Right lung (tissue), 5 donors: ENCODE measurements around the gene SGF29. TPM values are rescaled to one million over a fixed set of nuclear protein-coding genes. Genes with fewer than 3 reads are reported as not detected.
"Not testable (repeated sequence)": the region's sequence is repeated elsewhere in the genome, so short reads cannot be mapped to it uniquely, and the experiment has no call there.

Source experiments
- DNase-seq, 2 donors: peaks; one replicate each; pipeline ENCODE4 v3.0.0-alpha.2; 2013
- polyA plus RNA-seq, 5 donors: library from polyadenylated mRNA; unstranded; fragments of 120-200 nt; gene quantifications; one replicate each; pipeline versions ENCODE4 v1.2.1 to v1.2.3, GENCODE V29; 2013; ENCODE audit warnings: inconsistent platforms in 1 of 5, low replicate concordance in 1 of 5; ENCODE audit not compliant: insufficient read length in 5 of 5, insufficient read depth in 1 of 5

Gene SGF29
- polyA plus RNA-seq, 5 donors: 14.4 to 30.5 (median 20.3) TPM

DNA sequence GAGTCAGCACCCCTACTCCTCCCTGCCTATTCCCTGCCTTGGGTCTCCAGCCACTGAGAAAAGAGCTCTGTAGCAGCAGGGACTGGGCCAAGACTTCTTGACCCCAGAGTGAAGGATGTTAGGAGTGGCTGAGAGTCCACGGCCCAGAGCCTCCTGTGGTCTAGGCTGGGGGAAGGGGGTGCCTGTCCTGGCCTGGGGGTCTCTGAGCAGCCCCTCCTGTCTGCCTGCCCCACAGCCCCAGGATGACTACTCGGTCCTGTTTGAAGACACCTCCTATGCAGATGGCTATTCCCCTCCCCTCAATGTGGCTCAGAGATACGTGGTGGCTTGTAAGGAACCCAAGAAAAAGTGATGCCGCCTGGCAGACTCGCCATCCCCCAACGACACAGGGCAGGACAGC is 37.6 kb downstream of the SGF29 start:
- DNase-seq: no peak

DNA sequence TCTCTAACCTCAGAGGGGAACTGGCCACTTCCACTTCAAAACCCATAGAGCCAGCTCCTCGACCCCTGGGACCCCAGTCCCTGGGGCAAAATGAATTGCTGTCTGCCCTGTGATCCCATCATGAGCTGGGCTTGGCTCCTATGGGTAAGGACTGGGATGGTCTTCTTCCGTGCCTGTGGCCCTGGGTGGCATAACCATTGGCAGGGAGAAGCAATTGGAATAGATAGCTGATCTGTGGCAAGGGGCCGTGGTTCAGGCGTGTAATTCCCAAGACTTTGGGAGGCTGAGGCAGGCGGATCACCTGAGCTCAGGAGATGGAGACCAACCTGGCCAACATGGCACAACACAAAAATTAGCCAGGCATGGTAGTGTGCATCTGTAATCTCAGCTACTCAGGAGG is 38.8 kb downstream of the SGF29 start:
- no peak for DNase-seq

DNA sequence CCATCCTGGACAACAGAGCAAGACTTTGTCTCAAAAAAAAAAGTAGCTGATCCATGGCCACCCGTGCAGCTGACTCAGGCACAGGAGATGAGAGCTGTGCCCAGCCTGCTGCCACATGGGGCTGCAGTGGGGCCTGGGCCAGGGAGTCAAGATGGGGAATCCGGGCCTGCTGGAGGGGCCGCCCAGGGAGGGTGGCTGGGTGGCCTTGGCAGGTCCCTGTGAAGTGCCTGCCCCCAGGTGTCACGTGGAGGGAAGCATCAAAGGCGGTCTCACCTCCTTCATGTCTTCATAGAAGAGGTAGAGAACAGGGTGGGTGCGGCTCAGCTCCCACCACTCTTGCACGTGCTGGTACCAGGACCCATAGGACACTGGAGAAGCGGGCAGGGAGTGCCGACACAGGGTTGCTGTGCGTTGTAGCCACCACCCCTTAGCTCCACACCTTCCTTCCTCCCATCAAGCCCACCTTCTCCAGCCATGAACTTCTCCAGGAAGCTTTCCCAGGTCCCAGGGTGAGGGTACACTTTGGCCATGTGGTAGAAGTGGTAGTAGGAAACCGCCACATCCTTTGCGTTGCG is 39.3 kb downstream of the SGF29 start:
- no peak for DNase-seq

DNA sequence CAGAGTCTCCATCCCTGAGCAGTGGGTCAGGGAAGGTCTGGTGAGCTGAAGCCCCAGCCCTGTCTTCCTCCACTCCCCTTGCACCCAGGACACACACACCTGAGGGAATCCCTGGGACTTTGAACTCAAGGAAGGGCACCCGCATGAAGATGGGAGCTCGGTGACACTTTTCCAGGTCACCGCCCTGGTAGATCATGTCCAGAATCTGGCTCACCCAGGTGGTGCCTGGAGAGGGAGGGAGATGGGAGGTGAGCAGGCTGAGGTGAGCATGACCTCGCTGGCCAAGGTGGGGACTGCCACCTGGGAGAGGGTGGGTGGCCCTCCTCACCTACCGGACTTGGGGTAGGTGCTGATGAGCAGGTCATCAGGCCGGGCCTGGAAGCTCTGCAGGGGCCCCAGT is 41.7 kb downstream of the SGF29 start:
- not testable (repeated sequence) for DNase-seq

DNA sequence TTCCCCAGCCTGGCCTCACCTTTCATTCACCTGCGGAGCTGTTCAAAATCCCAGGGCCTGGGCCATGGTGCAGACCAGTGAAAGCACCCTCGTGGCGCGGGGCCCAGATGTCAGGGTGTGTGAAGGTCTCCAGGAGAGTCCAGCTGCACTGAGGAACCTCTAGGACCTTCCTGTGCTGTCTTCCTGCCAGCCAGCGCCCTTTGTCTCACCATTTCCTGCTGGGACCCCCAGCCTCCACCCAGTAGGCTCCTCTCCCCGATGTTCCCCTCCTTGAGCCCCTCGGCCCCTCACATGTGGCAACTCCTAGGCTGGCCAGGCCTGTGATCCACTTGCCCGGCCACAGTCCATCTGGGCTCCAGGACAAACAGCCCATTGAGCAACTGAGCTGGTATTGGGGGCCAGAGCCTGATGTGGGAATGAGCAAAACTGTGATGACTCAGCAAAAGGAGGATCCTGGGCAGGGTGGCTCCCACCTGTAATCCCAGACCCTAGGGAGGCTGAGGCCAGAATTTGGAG is 42.5 kb downstream of the SGF29 start:
- no peak for DNase-seq

DNA sequence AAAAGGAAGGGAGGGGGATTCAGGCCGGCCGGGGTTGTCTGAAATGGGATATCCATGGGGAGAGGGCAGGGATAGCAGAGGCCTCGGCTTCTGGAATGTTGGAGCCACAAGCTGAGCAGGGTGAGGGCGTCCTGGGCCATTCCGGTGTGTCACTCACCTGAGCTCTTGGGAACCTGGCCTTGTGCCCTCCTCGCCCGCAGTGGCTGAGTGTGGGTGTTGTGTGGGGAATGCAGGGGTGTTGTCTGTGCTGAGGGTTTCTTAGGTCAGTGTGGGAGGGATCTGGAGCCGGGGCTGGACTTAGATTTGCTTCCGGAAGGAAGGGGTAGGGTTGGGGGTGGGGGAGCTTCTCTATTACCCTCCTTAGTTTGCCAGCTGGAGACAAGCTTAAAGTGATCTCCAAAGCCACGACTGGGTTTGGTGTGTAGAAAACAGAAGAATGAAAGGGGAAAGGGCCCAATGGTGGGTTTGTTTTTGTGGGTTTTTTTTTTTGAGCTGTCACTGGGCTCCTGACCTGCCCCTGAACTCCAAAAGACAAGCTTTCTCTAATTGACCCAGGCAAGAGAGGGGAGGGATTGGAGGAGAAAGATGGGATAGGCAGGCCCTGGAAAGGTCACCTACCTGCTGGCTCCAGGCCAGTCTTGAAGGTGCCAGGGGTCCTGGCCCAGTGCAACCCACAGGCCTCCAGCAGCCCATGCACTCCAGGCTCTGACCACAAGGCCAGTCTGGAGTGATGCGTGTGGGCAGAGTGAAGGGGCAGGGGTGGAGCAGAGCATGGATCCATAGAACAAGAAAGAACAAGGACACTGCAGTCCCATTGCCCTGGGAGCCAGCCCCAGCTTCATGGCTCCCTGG is 43.3 kb downstream of the SGF29 start, which contains the start of gene SULT1A2:
Gene SULT1A2, minus strand, starts transcription at position 211 of the 852 bp plus-strand sequence. CDS start 1,120 bp downstream, outside the sequence.
- DNase-seq: peak in 1 of 2 donors; percentile 31

DNA sequence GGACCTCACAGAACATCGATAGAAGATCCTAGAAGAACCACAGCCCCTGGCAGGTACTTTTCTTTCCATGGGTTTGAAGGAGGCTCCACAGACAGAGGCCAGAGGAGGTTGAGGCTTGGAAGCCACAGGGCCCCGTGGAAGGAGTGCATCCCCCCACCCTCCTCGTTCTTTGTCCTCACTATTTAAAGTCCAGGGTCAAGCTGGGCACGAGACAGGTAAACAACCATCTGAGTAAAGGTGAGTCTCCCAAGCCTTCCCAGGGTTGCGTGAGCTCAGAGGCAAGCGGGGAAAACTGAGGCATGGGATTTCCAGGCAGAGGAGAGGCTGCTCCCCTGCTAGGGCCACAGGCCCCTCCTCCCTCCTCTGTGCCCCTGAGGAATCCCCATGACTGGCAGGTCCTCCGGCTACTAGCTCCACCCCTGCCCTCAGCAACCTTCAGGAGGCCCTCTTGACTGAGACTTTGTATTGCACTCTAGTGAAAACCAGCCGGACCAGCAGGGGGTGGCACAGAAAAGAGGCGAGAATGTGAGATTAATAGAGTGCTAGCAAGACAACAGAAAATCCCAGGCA is 44.1 kb downstream of the SGF29 start:
- DNase-seq: peak in 1 of 2 donors; percentile 33

DNA sequence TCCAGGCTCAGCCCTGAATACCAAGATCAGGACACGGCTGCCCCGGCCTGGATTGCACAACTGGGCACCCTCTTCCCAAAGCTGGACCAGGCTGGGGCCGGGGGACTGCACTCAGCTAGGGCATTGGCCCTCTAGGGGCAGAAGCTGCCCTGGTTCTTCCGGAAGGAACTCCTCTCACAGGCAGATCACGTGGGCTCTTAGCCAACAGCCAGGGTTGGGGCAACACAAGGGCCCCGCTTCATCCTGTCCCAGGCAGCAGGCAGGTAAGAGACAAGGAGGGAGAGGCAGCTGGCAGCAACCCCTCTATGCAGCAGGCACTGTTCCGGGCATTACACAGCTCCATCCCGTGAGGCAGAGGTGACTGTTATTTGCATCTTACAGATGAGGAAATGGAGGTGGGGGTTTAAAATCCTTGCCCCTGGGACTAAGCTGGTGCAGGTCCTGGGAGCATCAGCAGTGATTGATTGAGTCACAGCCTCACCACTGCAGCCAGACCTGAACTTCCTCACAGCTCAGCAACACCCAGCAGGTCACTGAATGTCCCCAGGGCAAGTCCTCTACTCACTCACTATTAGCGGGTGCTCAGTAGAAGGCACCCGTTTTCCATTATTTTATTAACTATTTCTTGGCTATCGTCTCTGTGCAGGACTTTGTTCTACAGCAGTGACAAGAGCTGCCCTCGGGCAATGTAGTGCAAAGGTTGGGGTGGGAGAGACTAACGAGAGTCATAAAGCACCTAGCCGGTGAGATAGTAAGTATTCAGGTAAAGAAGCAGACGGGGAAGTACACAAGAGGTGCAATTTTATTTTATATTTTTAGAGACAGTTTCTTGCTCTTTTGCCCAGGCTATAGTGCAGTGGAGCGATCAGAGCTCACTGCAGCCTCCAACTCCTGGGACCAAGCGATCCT is 45.9 kb downstream of the SGF29 start:
- not testable (repeated sequence) for DNase-seq

DNA sequence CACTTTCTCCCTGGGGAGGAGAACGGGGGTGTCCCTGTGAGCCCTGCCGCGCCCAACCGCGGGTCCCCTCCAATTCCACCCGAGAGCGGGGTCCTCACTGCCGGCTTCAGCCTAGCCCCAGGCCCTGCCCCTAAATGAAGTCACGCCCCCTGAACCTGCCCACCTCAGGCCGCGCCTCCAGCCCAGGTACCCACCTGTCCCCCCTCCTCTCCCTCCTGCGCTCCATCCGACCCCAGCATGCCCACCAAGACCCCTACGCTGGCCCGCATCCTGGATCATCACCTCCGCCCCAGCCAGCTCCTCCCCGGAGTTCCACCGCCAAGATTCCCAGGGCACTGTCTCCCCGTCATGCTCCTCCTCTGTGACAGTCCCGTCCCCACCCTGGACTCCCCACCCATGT is 47.2 kb downstream of the SGF29 start:
- not testable (repeated sequence) for DNase-seq

DNA sequence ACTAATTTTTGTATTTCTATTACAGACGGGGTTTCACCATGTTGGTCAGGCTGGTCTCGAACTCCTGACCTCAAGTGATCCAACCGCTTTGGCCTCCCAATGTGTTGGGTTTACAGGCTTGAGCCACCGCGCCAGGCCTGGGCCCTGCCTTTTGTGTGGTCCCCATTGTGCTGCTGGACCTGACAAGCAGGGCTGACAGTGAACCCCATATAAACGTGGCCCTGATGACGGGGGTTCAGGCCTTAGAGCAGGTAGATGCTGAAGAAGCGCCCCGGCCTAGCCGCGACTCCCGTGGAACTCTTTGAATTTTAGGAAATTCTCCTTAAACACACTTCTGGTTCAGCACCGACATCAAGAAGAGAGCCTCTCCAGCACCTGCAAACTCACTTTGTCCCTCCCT is 47.9 kb downstream of the SGF29 start:
- not testable (repeated sequence) for DNase-seq

DNA sequence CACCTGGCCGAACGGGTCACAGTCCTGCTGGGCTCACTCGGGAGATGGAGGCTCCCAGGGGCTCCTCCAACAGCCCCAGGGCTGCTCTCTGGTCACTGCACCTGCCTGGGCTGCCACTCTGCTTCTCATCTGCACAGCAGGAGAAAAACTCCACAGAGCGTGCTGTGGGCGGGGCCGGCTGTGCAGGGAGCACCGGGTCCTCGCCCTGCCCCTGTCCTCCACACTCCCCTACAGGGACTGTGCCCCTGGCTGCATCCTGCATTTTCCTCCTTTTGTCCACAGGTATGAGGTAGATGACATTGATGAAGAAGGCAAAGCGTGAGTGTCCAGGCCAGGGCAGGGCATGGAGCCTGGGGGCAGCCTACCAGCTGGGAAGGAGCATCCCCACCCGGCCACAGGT is 48.3 kb downstream of the SGF29 start:
- not testable (repeated sequence) for DNase-seq

DNA sequence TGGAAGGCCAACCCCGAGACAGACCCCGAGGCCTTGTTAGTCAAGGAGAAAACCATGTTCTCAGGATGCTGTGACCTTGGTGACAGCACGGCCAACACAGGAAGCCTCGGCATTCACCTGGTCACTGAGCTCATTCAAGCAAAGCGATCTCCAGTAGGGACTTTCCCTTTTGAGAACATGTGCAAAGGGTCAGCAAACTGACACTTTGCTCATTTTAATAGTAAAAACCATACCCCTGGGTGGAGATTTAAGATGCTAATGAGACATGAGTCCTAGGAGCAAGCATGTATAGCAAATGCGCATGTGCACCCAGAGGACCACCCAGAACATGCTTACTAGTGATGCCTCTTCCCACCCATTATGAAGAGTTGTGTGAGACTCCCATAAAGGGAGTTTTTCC is 48.8 kb downstream of the SGF29 start:
- DNase-seq: no peak

DNA sequence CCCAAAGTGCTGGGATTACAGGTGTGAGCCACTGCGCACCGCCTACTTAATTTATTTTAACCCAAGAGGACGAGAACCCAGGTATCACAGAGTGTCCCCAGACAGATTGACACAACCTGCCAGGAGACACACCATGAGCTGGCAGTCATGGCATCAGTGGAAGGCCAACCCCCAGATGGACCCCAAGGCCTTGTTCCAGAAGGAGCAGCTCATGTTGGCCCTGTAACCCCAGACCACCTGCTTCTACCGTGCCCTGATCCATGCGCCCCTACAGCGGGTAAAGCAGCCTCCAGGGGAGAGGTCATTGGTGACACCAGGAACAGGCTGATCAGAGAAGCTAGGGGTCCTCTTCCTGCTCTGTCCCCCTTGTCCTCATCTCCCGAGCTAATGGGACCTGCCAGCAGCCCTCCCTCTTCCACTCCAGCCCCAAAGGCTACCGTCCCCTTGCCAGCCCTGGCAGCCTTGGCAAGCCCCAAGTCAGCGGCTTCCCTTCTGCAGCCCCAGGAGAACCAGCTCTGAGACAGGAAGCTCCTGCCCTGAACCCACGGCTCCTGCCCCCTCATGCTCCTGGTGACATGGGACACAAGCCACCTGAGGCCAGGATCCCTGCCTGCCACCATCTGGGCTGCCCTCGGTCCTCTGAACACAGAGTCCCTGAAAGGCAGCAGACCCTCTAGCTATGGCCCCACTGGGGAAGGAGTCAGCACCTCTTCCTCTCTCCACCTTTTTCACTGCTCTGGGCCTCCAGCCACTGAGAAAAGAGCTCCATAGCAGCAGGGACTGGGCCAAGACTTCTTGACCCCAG is 49.9 kb downstream of the SGF29 start:
- DNase-seq: no peak

DNA sequence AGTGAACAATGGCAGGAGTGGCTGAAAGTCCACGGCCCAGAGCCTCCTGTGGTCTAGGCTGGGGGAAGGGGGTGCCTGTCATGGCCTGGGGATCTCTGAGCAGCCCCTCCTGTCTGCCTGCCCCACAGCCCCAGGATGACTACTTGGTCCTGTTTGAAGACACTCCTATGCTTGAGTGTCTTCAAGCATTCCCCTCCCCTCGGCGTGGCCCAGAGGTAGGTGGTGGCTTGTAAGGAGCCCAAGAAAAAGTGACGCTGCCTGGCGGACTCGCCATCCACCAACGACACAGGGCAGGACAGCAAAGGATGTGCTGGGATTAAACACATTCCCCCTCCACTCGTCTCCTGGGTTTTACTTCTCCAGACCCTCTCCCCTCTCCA is 50.5 kb downstream of the SGF29 start:
- DNase-seq: no peak

DNA sequence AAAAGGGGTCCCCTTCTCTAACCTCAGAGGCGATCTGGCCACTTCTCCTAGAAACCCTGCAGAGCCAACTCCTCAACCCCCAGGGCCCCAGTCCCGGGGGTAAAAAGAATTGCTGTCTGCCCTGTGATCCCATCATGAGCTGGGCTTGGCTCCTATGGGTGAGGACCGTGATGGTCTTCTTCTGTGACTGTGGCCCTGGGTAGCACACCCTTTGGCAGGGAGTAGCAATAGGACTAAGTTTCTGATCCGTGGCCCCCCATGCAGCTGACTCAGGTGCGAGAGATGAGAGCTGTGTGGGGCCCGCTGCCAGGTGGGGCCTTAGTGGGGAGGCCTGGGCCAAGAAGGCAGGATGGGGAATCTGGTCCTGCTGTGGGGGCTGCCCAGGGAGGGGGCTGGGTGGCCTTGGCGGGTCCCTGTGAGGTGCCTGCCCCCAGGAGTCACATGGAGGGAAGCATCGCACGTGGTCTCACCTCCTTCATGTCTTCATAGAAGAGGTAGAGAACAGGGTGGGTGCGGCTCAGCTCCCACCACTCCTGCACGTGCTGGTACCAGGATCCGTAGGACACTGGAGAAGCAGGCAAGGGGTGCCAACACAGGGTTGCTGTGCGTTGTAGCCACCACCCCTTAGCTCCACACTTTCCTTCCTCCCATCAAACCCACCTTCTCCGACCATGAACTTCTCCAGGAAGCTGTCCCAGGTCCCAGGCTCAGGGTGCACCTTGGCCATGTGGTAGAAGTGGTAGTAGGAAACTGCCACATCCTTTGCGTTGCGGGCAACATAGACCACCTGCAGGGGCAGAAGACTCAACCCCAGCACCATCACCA is 52.8 kb downstream of the SGF29 start:
- no peak for DNase-seq

DNA sequence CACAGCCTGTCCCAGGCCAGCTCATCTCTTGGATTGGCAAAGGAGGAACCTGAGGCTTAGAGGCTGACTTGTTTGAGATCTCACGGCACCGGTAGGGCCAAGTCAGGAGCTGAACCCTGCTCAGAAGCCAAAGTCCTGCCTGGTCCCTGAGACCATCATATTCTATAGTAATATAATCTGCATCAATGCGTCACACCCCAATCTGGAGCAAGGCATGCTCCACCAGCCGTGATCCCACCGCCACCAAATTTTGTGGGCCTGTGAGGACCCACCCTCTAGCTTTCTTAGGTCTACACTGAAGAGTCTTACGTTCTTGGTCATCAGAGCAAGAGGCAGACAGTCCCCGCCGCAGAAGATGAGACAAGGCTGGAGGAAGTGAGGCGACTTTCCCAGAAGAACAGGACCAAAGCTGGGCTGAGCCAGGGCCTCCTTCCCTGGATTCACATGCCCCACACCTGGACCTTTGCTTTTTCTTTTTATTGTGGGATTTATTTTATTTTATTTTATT is 53.5 kb downstream of the SGF29 start:
- DNase-seq: no peak

DNA sequence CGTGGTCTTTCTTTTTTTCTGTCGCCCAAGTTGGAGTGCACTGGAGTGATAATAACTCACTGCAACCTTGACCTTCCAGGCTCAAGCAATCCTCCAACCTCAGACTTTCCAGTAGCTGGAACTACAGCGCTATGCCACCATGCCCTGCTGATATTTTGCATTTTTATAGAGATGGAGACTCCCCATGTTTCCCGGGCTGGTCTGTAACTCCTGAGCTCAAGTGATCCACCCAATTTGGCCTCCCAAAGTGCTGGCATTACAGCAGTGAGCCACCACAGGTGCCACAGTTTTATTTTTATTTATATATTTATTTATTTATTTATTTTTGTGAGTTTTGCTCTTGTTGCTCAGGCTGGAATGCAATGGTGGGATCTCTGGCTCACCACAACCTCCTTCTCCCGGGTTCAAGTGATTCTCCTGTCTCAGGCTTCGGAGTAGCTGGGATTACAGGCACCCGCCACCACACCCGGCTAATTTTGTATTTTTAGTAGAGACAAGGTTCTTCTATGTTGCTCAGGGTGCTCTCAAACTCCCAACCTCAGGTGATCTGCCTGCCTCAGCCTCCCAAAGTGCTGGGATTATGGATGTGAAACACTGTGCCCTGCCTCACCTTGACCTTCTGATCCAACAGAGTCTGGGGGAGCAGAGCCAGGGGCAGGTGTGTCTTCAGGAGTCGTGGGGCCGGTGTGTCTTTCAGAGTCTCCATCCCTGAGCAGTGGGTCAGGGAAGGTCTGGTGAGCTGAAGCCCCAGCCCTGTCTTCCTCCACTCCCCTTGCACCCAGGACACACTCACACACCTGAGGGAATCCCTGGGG is 54.2 kb downstream of the SGF29 start:
- not testable (repeated sequence) for DNase-seq

DNA sequence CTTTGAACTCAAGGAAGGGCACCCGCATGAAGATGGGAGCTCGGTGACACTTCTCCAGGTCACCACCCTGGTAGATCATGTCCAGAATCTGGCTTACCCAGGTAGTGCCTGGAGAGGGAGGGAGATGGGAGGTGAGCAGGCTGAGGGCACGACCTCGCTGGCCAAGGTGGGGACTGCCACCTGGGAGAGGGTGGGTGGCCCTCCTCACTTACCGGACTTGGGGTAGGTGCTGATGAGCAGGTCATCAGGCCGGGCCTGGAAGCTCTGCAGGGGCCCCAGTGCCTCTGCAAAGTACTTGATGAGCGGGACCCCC is 54.7 kb downstream of the SGF29 start:
- not testable (repeated sequence) for DNase-seq
